ENCODE measurements around the gene CNKSR2.

DNA sequence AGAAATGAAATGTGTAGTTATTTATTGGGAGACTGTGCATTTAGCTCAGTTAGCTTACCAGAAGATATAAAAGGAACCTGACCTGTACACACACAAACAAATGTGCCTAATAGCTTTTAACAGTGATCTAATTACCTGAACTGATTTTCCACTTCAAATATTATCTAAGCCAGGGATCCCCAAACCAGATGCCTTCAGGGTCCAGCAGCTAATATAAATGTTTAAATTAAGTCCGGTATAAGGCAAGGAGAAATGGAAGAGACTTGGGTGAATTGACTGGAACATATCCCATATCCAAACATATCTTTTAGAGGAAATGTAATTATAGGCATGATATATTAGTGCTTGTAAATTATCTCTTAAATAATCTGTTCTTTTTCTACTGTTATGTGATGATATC is 66.7 kb downstream of the CNKSR2 start:
- TF ChIP-seq FOXP2 (optimal IDR thresholded peaks at IDR 0.05; ENCODE audit: control extremely low read depth, extremely low read length, insufficient read depth) (no peak), POLR2AphosphoS5 (IDR thresholded peaks at IDR 0.05; ENCODE audit: borderline replicate concordance, low read depth, low read length) (no peak)
